Type B pancreatic cell (in vitro differentiated cells): Measurements from ENCODE around the gene SEC24B. TPM values are rescaled to one million over a fixed set of nuclear protein-coding genes. Genes with fewer than 3 reads are reported as not detected.

Experiments
- DNase-seq: peaks from one replicate; pipeline ENCODE4 v3.0.0; 2021; ENCODE audit warnings: mixed read lengths; ENCODE audit not compliant: unreplicated experiment; ENCODE audit errors: extremely low spot score
- H3K27ac Mint-ChIP-seq: 2 replicates; pipeline ENCODE4 v1.8.0; 2021; ENCODE audit warnings: mild to moderate bottlenecking, mixed read lengths
- H3K27me3 Mint-ChIP-seq: 2 replicates; pipeline ENCODE4 v1.8.0; 2021; ENCODE audit warnings: mixed read lengths
- H3K36me3 Mint-ChIP-seq: 2 replicates; pipeline ENCODE4 v1.8.0; 2021; ENCODE audit warnings: mixed read lengths
- H3K4me1 Mint-ChIP-seq: one replicate; pipeline ENCODE4 v1.8.0; 2021; ENCODE audit warnings: mixed read lengths; ENCODE audit not compliant: unreplicated experiment
- H3K4me3 Mint-ChIP-seq: 2 replicates; pipeline ENCODE4 v1.8.0; 2021; ENCODE audit warnings: mild to moderate bottlenecking, mixed read lengths
- H3K9me3 Mint-ChIP-seq: 2 replicates; pipeline ENCODE4 v1.8.0; 2021; ENCODE audit warnings: mixed read lengths
- microRNA-seq: library from miRNA; unstranded; fragments of <30 nt; microRNA quantifications from one replicate; pipeline ENCODE4, GENCODE V29; 2020
- total RNA-seq: library from RNA; stranded (reverse); gene quantifications from 2 replicates; pipeline ENCODE4 v1.2.1, GENCODE V29; 2021; ENCODE audit warnings: low replicate concordance
- TF ChIP-seq, protein P1 (sequence below): fragments of 200-600 bp; sonication (generic); conservative IDR thresholded peaks from 2 replicates; pipeline ENCODE4 v1.5.0; 2021; ENCODE audit warnings: antibody characterized with exemption, mild to moderate bottlenecking

SEC24B gene
- total RNA-seq, 1 donor from 2014 or later = 37.4 TPM

DNA sequence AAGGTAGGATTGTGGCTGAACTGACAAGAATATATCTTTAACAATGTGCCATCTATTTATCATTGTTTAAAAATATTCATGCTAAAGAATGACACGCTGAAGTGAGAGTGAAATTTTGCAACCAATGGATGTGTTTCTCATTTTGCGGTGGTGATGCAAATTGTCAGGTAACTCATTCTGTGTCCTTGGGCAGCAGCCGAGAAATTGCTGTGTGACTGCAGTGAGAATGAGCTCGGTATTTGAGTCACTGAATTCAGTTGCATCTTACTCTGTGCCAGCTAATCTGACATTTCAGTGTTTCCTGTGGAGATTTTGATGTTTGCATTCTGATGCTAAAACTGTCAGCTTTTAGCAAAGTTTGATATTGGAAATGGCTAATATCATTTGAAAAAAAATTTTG is 154.6 kb downstream of the SEC24B start:
- peaks cover 3% of the 10 kb centered on the region for H3K9me3 Mint-ChIP-seq

DNA sequence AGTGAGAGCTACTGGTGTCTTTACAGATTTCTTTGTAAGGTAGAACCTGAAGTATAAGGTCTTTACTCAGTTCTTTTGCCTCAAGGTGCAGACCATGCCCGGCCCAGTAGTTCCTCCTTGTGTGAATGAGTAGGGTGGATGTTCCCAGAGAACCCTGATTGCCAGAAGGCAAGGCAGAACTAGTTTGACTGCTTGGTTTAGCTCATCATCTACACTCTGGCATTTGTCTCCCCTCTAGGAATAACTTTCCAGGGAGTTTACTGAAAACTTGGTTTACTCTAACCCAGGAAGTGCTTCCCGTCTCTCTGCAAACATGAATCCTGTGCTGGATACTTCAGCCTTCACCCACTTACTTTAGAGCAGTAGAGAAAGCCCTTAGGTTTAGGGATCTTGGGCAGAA is 155.5 kb downstream of the SEC24B start:
- H3K27me3 Mint-ChIP-seq = no peaks in the 10 kb centered on the region
- H3K4me1 Mint-ChIP-seq = peaks cover 5% of the 10 kb centered on the region
- H3K4me3 Mint-ChIP-seq = peak overlapping the region; percentile 37
- TF ChIP-seq, protein P1, sequence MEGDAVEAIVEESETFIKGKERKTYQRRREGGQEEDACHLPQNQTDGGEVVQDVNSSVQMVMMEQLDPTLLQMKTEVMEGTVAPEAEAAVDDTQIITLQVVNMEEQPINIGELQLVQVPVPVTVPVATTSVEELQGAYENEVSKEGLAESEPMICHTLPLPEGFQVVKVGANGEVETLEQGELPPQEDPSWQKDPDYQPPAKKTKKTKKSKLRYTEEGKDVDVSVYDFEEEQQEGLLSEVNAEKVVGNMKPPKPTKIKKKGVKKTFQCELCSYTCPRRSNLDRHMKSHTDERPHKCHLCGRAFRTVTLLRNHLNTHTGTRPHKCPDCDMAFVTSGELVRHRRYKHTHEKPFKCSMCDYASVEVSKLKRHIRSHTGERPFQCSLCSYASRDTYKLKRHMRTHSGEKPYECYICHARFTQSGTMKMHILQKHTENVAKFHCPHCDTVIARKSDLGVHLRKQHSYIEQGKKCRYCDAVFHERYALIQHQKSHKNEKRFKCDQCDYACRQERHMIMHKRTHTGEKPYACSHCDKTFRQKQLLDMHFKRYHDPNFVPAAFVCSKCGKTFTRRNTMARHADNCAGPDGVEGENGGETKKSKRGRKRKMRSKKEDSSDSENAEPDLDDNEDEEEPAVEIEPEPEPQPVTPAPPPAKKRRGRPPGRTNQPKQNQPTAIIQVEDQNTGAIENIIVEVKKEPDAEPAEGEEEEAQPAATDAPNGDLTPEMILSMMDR = no peak
- no peak for DNase-seq
- H3K27ac Mint-ChIP-seq = peak overlapping the region; percentile 72
- no peaks in the 10 kb centered on the region for H3K36me3 Mint-ChIP-seq
- H3K9me3 Mint-ChIP-seq = peaks cover 3% of the 10 kb centered on the region

More for the DNA sequence above, 154.6 kb downstream of the SEC24B start:
- no peaks in the 10 kb centered on the region for H3K27me3 Mint-ChIP-seq
- H3K36me3 Mint-ChIP-seq = no peaks in the 10 kb centered on the region
- no peak overlapping the region for H3K4me3 Mint-ChIP-seq
- TF ChIP-seq, protein P1 = no peak
- peaks cover 5% of the 10 kb centered on the region for H3K4me1 Mint-ChIP-seq
- no peak for DNase-seq
- no peak overlapping the region for H3K27ac Mint-ChIP-seq

DNA sequence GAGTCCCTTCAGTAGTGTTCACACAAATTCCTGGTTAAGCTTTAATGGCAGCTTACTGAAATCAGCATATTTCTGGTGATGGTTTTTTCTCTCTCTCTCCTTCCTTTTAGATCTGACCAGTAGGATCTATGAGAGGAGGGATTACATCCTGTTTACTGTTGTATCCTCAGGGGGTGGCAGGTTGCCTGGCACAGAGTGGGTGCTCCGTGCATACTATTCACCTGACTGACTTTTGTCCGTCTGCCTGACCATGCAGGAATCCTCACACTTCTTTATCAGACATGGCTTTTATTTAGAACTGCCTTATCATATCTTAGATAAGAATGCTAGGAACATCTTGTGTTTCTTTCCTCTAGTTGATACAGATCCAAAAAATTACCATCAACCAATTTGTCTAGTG is 156.0 kb downstream of the SEC24B start:
- Mint-ChIP-seq H3K4me3 (peak overlapping the region; percentile 37), H3K27me3 (no peaks in the 10 kb centered on the region), H3K27ac (peak overlapping the region; percentile 72), H3K36me3 (no peaks in the 10 kb centered on the region), H3K4me1 (peaks cover 5% of the 10 kb centered on the region), H3K9me3 (peaks cover 3% of the 10 kb centered on the region)
- TF ChIP-seq, protein P1 = no peak
- no peak for DNase-seq

Small RNA genes lying within 50 kb of the gene (microRNA-seq; reads per million reads assigned to microRNA genes)
- 28.6 reads per million, percentile 49 among the genes with 10 or more reads in this experiment for gene MIR576

Other genes starting within 250 kb of the SEC24B start
- 2.4 and 9.2 TPM in 2 replicates for gene COL25A1, start 131.2 kb upstream of the SEC24B start, total RNA-seq
- 8.4 and 10.1 TPM in 2 replicates for gene MCUB, start 126.4 kb downstream of the SEC24B start, total RNA-seq